Trophoblast cell (in vitro differentiated cells and primary cell): ENCODE data around the gene ABCB6. TPM values are rescaled to one million over a fixed set of nuclear protein-coding genes. Genes with fewer than 3 reads are reported as not detected.
A peak's percentile ranks its signal among the peaks of the same experiment; 100 is the strongest.

Experiments used
- DNase-seq, 2 donors: peaks; one replicate each; pipeline ENCODE4 v3.0.0-alpha.2; 2016
- H2AFZ ChIP-seq: 2 replicates; pipeline ENCODE4 v1.6.1; 2013; ENCODE audit warnings: low read length, moderate library complexity, mild to moderate bottlenecking; ENCODE audit not compliant: insufficient read depth, poor library complexity
- H2AK5ac ChIP-seq: 2 replicates; pipeline ENCODE4 v1.6.1; 2013; ENCODE audit warnings: mild to moderate bottlenecking, low read length
- H2BK120ac ChIP-seq: 2 replicates; pipeline ENCODE4 v1.6.1; 2013; ENCODE audit warnings: low read length, mild to moderate bottlenecking, moderate library complexity; ENCODE audit not compliant: insufficient read depth, poor library complexity
- H2BK12ac ChIP-seq: 2 replicates; pipeline ENCODE4 v1.6.1; 2013; ENCODE audit warnings: mild to moderate bottlenecking, low read length, moderate library complexity
- H2BK5ac ChIP-seq: 2 replicates; pipeline ENCODE4 v1.6.1; 2013; ENCODE audit warnings: low read length, low read depth, moderate library complexity, mild to moderate bottlenecking; ENCODE audit not compliant: poor library complexity
- H3K14ac ChIP-seq: 2 replicates; pipeline ENCODE4 v1.6.1; 2013; ENCODE audit warnings: mild to moderate bottlenecking, low read length
- H3K18ac ChIP-seq: 2 replicates; pipeline ENCODE4 v1.6.1; 2013; ENCODE audit warnings: mild to moderate bottlenecking, low read length
- H3K23ac ChIP-seq: 2 replicates; pipeline ENCODE4 v1.6.1; 2013; ENCODE audit warnings: low read length
- H3K27ac ChIP-seq: 2 replicates; pipeline ENCODE4 v1.5.1; 2013; ENCODE audit warnings: low read depth, mild to moderate bottlenecking, inconsistent platforms, low read length, moderate library complexity
- H3K27me3 ChIP-seq: 2 replicates; pipeline ENCODE4 v1.6.1; 2013; ENCODE audit warnings: inconsistent platforms, mild to moderate bottlenecking, low read length, moderate library complexity; ENCODE audit not compliant: insufficient read depth
- H3K36me3 ChIP-seq, 2 experiments: 1 replicate in 1 of 2; 2 replicates in 1 of 2; pipeline ENCODE4 v1.6.1; 2013; ENCODE audit warnings: low read length in 2 of 2, mild to moderate bottlenecking in 2 of 2, moderate library complexity in 1 of 2; ENCODE audit not compliant: insufficient read depth in 2 of 2, control insufficient read depth in 1 of 2
- H3K4ac ChIP-seq: 2 replicates; pipeline ENCODE4 v1.6.1; 2013; ENCODE audit warnings: low read depth, mild to moderate bottlenecking, low read length, moderate library complexity
- H3K4me1 ChIP-seq, 2 experiments: 1 replicate in 1 of 2; 2 replicates in 1 of 2; pipeline ENCODE4 v1.6.1; 2013; ENCODE audit warnings: low read length in 2 of 2, mild to moderate bottlenecking in 2 of 2, moderate library complexity in 1 of 2; ENCODE audit not compliant: insufficient read depth in 2 of 2, control insufficient read depth in 1 of 2
- H3K4me2 ChIP-seq: 2 replicates; pipeline ENCODE4 v1.6.1; 2013; ENCODE audit warnings: inconsistent platforms, mild to moderate bottlenecking, low read length, moderate library complexity
- H3K4me3 ChIP-seq: 2 replicates; pipeline ENCODE4 v1.5.1; 2013; ENCODE audit warnings: mild to moderate bottlenecking, low read depth, low read length, inconsistent platforms
- H3K79me1 ChIP-seq: one replicate; pipeline ENCODE4 v1.6.1; 2013; ENCODE audit warnings: low read length
- H3K79me2 ChIP-seq: 2 replicates; pipeline ENCODE4 v1.6.1; 2013; ENCODE audit warnings: low read length, mild to moderate bottlenecking; ENCODE audit not compliant: control insufficient read depth, insufficient read depth, poor library complexity
- H3K9ac ChIP-seq: 2 replicates; pipeline ENCODE4 v1.6.1; 2013; ENCODE audit warnings: mild to moderate bottlenecking, low read length
- H3K9me3 ChIP-seq: 2 replicates; pipeline ENCODE4 v1.6.1; 2013; ENCODE audit warnings: low read depth, mild to moderate bottlenecking, control low read depth, inconsistent platforms, low read length; ENCODE audit not compliant: insufficient read depth
- H4K12ac ChIP-seq: 2 replicates; pipeline ENCODE4 v1.6.1; 2013; ENCODE audit warnings: low read depth, mild to moderate bottlenecking, low read length, moderate library complexity
- H4K8ac ChIP-seq: 2 replicates; pipeline ENCODE4 v1.6.1; 2013; ENCODE audit warnings: low read depth, mild to moderate bottlenecking, low read length, moderate library complexity
- H4K91ac ChIP-seq: one replicate; pipeline ENCODE4 v1.6.1; 2013; ENCODE audit warnings: low read depth, mild to moderate bottlenecking, low read length, moderate library complexity
- WGBS: extraction: QIAGEN DNeasy Blood & Tissue Kit; methylation state at CpG from one replicate; pipeline ENCODE4 v1.1.7; 2013; ENCODE audit warnings: missing lambda C conversion rate; ENCODE audit not compliant: insufficient read length, insufficient coverage; ENCODE audit errors: extremely low coverage; 5-methylcytosine and 5-hydroxymethylcytosine counted together
- polyA plus RNA-seq: library from polyadenylated mRNA; stranded (reverse); fragments of 200-250 nt; gene quantifications from 2 replicates; pipeline ENCODE4 v1.2.3, GENCODE V29; 2013

Gene ABCB6
- polyA plus RNA-seq = 18.9 and 20.8 TPM in 2 replicates

- H2AK5ac ChIP-seq = peak within 1 kb of the TSS; percentile 34
- peak within 1 kb of the TSS; percentile 65 for H2AFZ ChIP-seq
- H3K79me1 ChIP-seq = peaks cover 12% of the 10 kb centered on the region
- H3K27ac ChIP-seq = peak within 1 kb of the TSS; percentile 82
- no peaks in the 10 kb centered on the region for H3K27me3 ChIP-seq
- no CpG with 5 or more reads among the region's 71 CpGs for WGBS
- peak within 1 kb of the TSS; percentile 75 for H2BK5ac ChIP-seq
- H4K91ac ChIP-seq = peak within 1 kb of the TSS; percentile 65
- peak within 1 kb of the TSS; percentile 63 for H3K14ac ChIP-seq
- H2BK12ac ChIP-seq = peak within 1 kb of the TSS; percentile 51
- peak within 1 kb of the TSS; percentile 24 for H3K4ac ChIP-seq
- H3K36me3 ChIP-seq = peaks cover 50 to 53% of the 10 kb centered on the region in 2 experiments
- peak; percentile 89 for DNase-seq
- no peak within 1 kb of the TSS for H3K23ac ChIP-seq
- peaks cover 8% of the 10 kb centered on the region for H3K79me2 ChIP-seq
- peaks cover 10 to 15% of the 10 kb centered on the region in 2 experiments for H3K4me1 ChIP-seq
- H2BK120ac ChIP-seq = peak within 1 kb of the TSS; percentile 59
- peak within 1 kb of the TSS; percentile 59 for H4K8ac ChIP-seq
- peak within 1 kb of the TSS; percentile 80 for H3K4me3 ChIP-seq
- peak within 1 kb of the TSS; percentile 35 for H3K9ac ChIP-seq
- no peaks in the 10 kb centered on the region for H3K9me3 ChIP-seq
- peak within 1 kb of the TSS; percentile 66 for H3K18ac ChIP-seq
- peak within 1 kb of the TSS; percentile 45 for H4K12ac ChIP-seq
- H3K4me2 ChIP-seq = peak within 1 kb of the TSS; percentile 79
Measured at GRCh38 chr2:219218732-219219701, at the start of gene ABCB6. TSS of gene ABCB6 (minus strand) at chr2:219218958. CDS start at chr2:219218673, 285 bp downstream.

DNA sequence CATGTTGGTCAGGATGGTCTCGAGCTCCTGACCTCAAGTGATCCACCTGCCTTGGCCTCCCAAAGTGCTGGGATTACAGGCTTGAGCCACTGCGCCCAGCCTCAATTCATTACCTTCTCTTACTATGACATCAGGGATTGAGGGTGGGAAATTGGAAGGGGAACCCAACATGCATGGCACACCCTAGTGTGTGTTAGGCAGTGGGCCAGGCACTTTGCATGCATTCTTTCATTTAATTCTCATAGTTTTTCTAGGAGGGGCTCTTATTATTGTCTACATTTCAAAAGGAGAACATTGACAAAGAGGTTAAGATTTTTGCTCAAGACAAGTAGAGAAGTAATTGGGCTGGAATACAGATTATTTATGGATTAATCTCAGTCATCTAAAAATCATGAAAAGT lies 49.5 kb upstream of the ABCB6 start:
- no peak overlapping the region for H3K18ac ChIP-seq
- no peak overlapping the region for H2AFZ ChIP-seq
- H3K27ac ChIP-seq = no peak overlapping the region
- peaks cover 1% of the 10 kb centered on the region for H3K9me3 ChIP-seq
- no peak overlapping the region for H4K91ac ChIP-seq
- H3K23ac ChIP-seq = no peak overlapping the region
- H3K4me1 ChIP-seq = peaks cover 0 to 2% of the 10 kb centered on the region in 2 experiments
- no peak overlapping the region for H3K4me2 ChIP-seq
- H3K14ac ChIP-seq = no peak overlapping the region
- H2AK5ac ChIP-seq = no peak overlapping the region
- no peak overlapping the region for H2BK5ac ChIP-seq
- H3K9ac ChIP-seq = no peak overlapping the region
- no peak overlapping the region for H3K4me3 ChIP-seq
- H2BK12ac ChIP-seq = no peak overlapping the region
- no CpG with 5 or more reads among the region's 2 CpGs for WGBS
- H3K36me3 ChIP-seq = no peaks in the 10 kb centered on the region
- no peaks in the 10 kb centered on the region for H3K79me1 ChIP-seq
- H3K79me2 ChIP-seq = no peaks in the 10 kb centered on the region
- H2BK120ac ChIP-seq = no peak overlapping the region
- no peak overlapping the region for H3K4ac ChIP-seq
- no peak overlapping the region for H4K8ac ChIP-seq
- H4K12ac ChIP-seq = no peak overlapping the region
- no peaks in the 10 kb centered on the region for H3K27me3 ChIP-seq
- no peak for DNase-seq

DNA sequence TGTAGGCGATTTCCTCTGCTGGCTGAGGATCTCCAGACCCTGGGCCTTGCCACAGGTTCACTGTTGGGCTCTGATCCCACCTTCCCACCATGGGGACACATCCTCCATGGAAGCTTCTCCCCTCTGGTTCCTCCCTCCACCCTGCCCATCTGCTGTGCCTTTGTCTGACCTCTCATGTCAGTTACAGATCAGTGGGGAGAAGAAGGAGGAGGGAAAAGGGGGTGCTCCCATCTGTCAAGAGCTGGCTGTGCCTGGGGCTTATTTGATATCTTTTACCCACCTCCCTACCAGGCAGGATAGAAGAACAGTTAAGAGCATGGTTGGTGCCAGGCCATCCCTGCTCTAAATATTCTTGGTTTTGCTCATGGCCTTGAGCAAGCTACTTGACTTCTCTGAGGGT lies 48.1 kb upstream of the ABCB6 start:
- Histone ChIP-seq H2AK5ac (no peak overlapping the region), H3K23ac (no peak overlapping the region), H3K79me2 (no peaks in the 10 kb centered on the region), H2BK12ac (no peak overlapping the region), H3K4ac (no peak overlapping the region), H3K79me1 (no peaks in the 10 kb centered on the region), H4K8ac (no peak overlapping the region), H2BK120ac (no peak overlapping the region), H3K9me3 (peaks cover 1% of the 10 kb centered on the region), H4K91ac (no peak overlapping the region), H3K27ac (no peak overlapping the region), H3K36me3 (no peaks in the 10 kb centered on the region), H2BK5ac (no peak overlapping the region), H3K9ac (no peak overlapping the region), H2AFZ (no peak overlapping the region), H3K18ac (no peak overlapping the region), H4K12ac (no peak overlapping the region), H3K4me2 (no peak overlapping the region), H3K14ac (no peak overlapping the region), H3K27me3 (no peaks in the 10 kb centered on the region), H3K4me1 (no peaks in the 10 kb centered on the region), H3K4me3 (no peak overlapping the region)
- no CpG with 5 or more reads among the region's 1 CpG for WGBS
- no peak for DNase-seq

GRCh38 chr2:219266232-219266631 lies 47.5 kb upstream of the ABCB6 start:
- Histone ChIP-seq H3K4me3 (no peak overlapping the region), H3K27ac (no peak overlapping the region), H3K4me2 (no peak overlapping the region), H3K9me3 (peaks cover 1% of the 10 kb centered on the region), H2BK120ac (no peak overlapping the region), H4K12ac (no peak overlapping the region), H3K14ac (no peak overlapping the region), H2BK5ac (no peak overlapping the region), H3K27me3 (no peaks in the 10 kb centered on the region), H3K9ac (no peak overlapping the region), H2BK12ac (no peak overlapping the region), H3K4me1 (no peaks in the 10 kb centered on the region), H2AFZ (no peak overlapping the region), H3K18ac (no peak overlapping the region), H3K36me3 (no peaks in the 10 kb centered on the region), H4K8ac (no peak overlapping the region), H3K4ac (no peak overlapping the region), H3K79me2 (no peaks in the 10 kb centered on the region), H3K23ac (no peak overlapping the region), H3K79me1 (no peaks in the 10 kb centered on the region), H2AK5ac (no peak overlapping the region), H4K91ac (no peak overlapping the region)
- WGBS = no CpG with 5 or more reads among the region's 5 CpGs
- no peak for DNase-seq
